OCI-LY1 (cell line): Measurements from ENCODE around the gene TBC1D28.
"Not testable (repeated sequence)": the region's sequence is repeated elsewhere in the genome, so short reads cannot be mapped to it uniquely, and the experiment has no call there.

ENCODE experiments used
- H2AFZ ChIP-seq: fragments of 200-600 bp; sonication (generic), shearing (Covaris generic); 2 replicates; pipeline ENCODE4 v1.6.0; 2014; ENCODE audit warnings: antibody characterized with exemption, mild to moderate bottlenecking, low read length
- H3F3A ChIP-seq: fragments of 200-600 bp; sonication (generic), shearing (Covaris generic); 2 replicates; pipeline ENCODE4 v1.6.0; 2014; ENCODE audit warnings: mild to moderate bottlenecking, antibody characterized with exemption, low read length, moderate library complexity; ENCODE audit not compliant: insufficient read depth
- H3K27ac ChIP-seq: fragments of 200-600 bp; sonication (generic); 2 replicates; pipeline ENCODE4 v1.5.1; 2014; ENCODE audit warnings: low read length, mixed run types, mild to moderate bottlenecking, low read depth; ENCODE audit not compliant: poor library complexity, severe bottlenecking
- H3K27me3 ChIP-seq: fragments of 200-600 bp; sonication (generic); 2 replicates; pipeline ENCODE4 v1.6.0; 2014; ENCODE audit warnings: antibody characterized with exemption, mild to moderate bottlenecking, low read length, moderate library complexity; ENCODE audit not compliant: insufficient read depth
- H3K36me3 ChIP-seq: fragments of 200-600 bp; sonication (generic); 2 replicates; pipeline ENCODE4 v1.6.1; 2014; ENCODE audit warnings: mild to moderate bottlenecking, antibody characterized with exemption, low read length, moderate library complexity, mixed read lengths; ENCODE audit not compliant: insufficient read depth
- H3K4me1 ChIP-seq: fragments of 200-600 bp; sonication (generic); 2 replicates; pipeline ENCODE4 v1.5.1; 2014; ENCODE audit warnings: mild to moderate bottlenecking, low read length, moderate library complexity; ENCODE audit not compliant: insufficient read depth, severe bottlenecking
- H3K4me2 ChIP-seq: fragments of 200-600 bp; sonication (generic), shearing (Covaris generic); 2 replicates; pipeline ENCODE4 v1.6.1; 2014; ENCODE audit warnings: low read length
- H3K4me3 ChIP-seq: fragments of 200-600 bp; sonication (generic); 2 replicates; pipeline ENCODE4 v1.5.1; 2014; ENCODE audit warnings: low read length, low read depth, mild to moderate bottlenecking, mixed read lengths; ENCODE audit not compliant: poor library complexity, severe bottlenecking
- H3K79me2 ChIP-seq: fragments of 200-600 bp; shearing (Covaris generic); 2 replicates; pipeline ENCODE4 v1.6.1; 2016; ENCODE audit warnings: mixed run types, low read length, mixed read lengths; ENCODE audit not compliant: insufficient read depth
- H3K9ac ChIP-seq: fragments of 200-600 bp; sonication (generic), shearing (Covaris generic); 2 replicates; pipeline ENCODE4 v1.6.1; 2014; ENCODE audit warnings: mild to moderate bottlenecking, low read length, mixed read lengths
- H3K9me2 ChIP-seq: fragments of 200-600 bp; sonication (generic), shearing (Covaris generic); 2 replicates; pipeline ENCODE4 v1.6.1; 2014; ENCODE audit warnings: low read depth, mild to moderate bottlenecking, low read length, mixed read lengths
- H3K9me3 ChIP-seq: fragments of 200-600 bp; shearing (Covaris generic); 2 replicates; pipeline ENCODE4 v1.6.1; 2014; ENCODE audit warnings: low read length, mixed read lengths
- H4K20me1 ChIP-seq: fragments of 200-600 bp; sonication (generic), shearing (Covaris generic); 2 replicates; pipeline ENCODE4 v1.6.0; 2016; ENCODE audit warnings: mild to moderate bottlenecking, low read length; ENCODE audit not compliant: insufficient read depth
- CTCF ChIP-seq: fragments of 200-600 bp; sonication (generic), shearing (Covaris generic); IDR thresholded peaks from 2 replicates; pipeline ENCODE4 v1.5.1; 2017; ENCODE audit warnings: mild to moderate bottlenecking, antibody characterized with exemption, low read length, moderate library complexity, mixed read lengths
- EZH2 ChIP-seq: fragments of 200-600 bp; sonication (generic), shearing (Covaris generic); IDR thresholded peaks from 2 replicates; pipeline ENCODE4 v1.8.0; 2017; ENCODE audit warnings: borderline replicate concordance, mixed run types, mild to moderate bottlenecking, antibody characterized with exemption, low read length, moderate library complexity, mixed read lengths

Gene TBC1D28

GRCh38 chr17:18634550-18635263 lies 9.5 kb downstream of the TBC1D28 start:
- H3K9me3 ChIP-seq, H3K4me3 ChIP-seq, H3K9ac ChIP-seq, H4K20me1 ChIP-seq, H3K36me3 ChIP-seq, H2AFZ ChIP-seq, H3K4me2 ChIP-seq, H3K27ac ChIP-seq, H3F3A ChIP-seq, H3K9me2 ChIP-seq, H3K79me2 ChIP-seq, H3K4me1 ChIP-seq, H3K27me3 ChIP-seq: not testable (repeated sequence)

- Histone ChIP-seq H3K27me3 (no peaks in the 10 kb centered on the region), H2AFZ (no peak overlapping the region), H3K9me3 (no peaks in the 10 kb centered on the region), H3K9ac (no peak overlapping the region; the same call in 1 of the 2 replicates), H3K27ac (no peak overlapping the region), H3K79me2 (no peaks in the 10 kb centered on the region), H3K4me3 (no peak overlapping the region), H4K20me1 (no peaks in the 10 kb centered on the region), H3K4me1 (peaks cover 4% of the 10 kb centered on the region), H3K9me2 (no peaks in the 10 kb centered on the region), H3K36me3 (no peaks in the 10 kb centered on the region), H3K4me2 (peak overlapping the region; percentile 45), H3F3A (no peaks in the 10 kb centered on the region)
- no peak for TF ChIP-seq EZH2
- no peak for TF ChIP-seq CTCF
Measured at GRCh38 chr17:18626152-18626870, 17.9 kb downstream of the TBC1D28 start.

DNA sequence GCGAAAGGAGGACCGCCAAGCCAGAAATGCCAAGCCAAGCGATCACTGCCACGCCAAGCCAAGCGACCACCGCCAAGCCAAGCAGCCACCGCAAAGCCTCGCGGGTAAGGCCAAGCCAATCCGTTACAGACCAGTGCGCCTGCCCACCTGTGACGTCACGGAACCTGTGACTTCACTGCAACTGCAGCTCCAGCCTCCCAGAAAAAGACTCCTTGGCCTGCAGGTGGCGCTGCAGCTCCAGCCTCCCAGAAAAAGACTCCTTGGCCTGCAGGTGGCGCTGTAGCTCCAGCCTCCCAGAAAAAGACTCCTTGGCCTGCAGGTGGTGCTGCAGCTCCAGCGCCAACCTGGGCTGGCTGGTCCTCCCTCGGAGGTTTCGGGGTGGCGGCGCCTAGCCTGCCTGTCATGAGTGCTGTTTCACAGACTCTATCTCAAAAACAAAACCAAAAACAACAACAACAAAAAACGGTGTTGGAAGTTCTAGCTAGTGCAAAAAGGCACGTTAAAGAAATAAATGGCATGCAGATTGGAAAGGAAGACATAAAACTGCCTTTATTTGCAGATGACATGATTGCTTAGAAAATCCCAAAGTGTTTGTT lies 18.6 kb downstream of the TBC1D28 start:
- H3K4me1 ChIP-seq, H3K9me3 ChIP-seq, H3K4me3 ChIP-seq, H3F3A ChIP-seq, H3K9me2 ChIP-seq, H3K36me3 ChIP-seq, H3K79me2 ChIP-seq, H3K27ac ChIP-seq, H2AFZ ChIP-seq, H4K20me1 ChIP-seq, H3K27me3 ChIP-seq, H3K9ac ChIP-seq: not testable (repeated sequence)
- H3K4me2 ChIP-seq: peak overlapping the region; percentile 45
- TF ChIP-seq CTCF: peak; percentile 95

DNA sequence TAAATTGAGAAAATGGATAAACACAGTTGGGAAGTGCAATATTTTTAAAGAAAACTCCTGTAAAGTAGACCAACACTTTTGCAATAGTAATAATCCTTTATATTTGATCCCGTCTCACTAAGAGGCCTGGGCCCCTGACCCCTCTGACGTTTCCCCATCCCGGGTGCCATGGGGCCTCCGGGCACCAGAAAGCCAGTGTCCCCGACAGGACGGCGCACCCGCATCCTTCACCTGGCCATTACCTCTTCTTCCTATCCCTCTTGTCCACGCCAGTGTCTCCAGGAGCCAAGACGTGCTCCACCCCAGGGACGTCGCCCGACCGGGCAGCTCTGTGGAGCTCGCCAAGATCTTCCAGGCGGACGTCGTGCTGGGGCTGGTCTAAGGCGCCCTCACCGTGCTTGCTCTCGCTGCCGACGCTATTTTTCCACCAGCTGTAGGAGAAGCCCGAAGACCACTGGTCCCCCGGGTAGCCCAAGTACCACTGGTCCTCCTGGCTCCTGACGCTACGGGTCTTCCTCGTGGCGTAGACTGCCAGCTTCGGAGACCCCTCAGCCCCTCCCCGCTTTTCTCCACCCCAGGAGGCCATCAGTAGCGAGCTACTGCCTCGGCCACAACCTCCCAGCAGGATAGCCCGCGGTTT lies 19.2 kb downstream of the TBC1D28 start:
- H3K9ac ChIP-seq, H3F3A ChIP-seq, H3K9me2 ChIP-seq, H3K9me3 ChIP-seq, H3K4me3 ChIP-seq, H3K4me1 ChIP-seq, H3K27ac ChIP-seq, H4K20me1 ChIP-seq, H3K79me2 ChIP-seq, H3K36me3 ChIP-seq, H3K4me2 ChIP-seq, H3K27me3 ChIP-seq, H2AFZ ChIP-seq: not testable (repeated sequence)

DNA sequence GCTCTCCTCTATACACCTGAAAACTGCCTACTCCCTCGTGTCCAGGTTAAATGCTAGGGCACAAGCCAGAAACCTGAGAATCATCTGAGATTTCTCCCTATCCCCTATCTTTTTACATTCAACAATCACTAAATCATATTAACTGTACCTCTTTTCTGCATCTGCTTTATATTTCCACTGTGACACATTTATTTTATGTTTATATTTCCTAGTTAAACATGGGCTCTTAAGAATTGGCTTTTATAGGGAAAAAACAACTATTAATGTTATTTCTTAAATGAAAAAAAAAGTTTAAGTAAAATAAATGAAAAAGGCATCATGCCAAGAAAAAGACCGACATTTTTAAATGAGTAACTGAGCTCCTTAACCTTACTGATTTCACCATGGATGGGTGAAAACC lies 26.6 kb downstream of the TBC1D28 start:
- H3F3A ChIP-seq, H3K9me2 ChIP-seq, H3K36me3 ChIP-seq, H3K27ac ChIP-seq, H3K4me3 ChIP-seq, H3K27me3 ChIP-seq, H3K9me3 ChIP-seq, H3K79me2 ChIP-seq, H3K9ac ChIP-seq, H3K4me1 ChIP-seq, H4K20me1 ChIP-seq, H2AFZ ChIP-seq, H3K4me2 ChIP-seq: not testable (repeated sequence)

DNA sequence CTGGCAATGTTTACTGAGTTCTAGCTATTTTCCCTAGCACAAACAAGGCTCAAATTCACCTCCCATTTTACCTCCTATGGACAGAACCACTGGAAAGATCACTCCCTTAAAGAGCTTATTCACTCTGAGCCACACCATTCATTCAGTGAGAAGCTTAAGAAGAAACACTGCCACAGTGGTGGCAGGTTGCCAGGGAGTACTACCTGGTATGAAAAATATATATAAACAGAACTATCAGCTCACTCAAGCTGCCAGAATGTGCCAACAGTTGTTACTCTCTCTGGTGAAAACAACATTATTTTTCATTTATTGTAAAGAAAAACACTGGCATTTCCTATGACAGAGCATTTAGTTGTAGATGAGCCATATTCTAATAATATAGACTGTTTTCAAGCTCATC lies 31.2 kb downstream of the TBC1D28 start:
- not testable (repeated sequence) for H2AFZ ChIP-seq, H3K9ac ChIP-seq, H4K20me1 ChIP-seq, H3K4me2 ChIP-seq, H3K79me2 ChIP-seq, H3K4me3 ChIP-seq, H3K9me2 ChIP-seq, H3K4me1 ChIP-seq, H3K27me3 ChIP-seq, H3K9me3 ChIP-seq, H3F3A ChIP-seq, H3K36me3 ChIP-seq, H3K27ac ChIP-seq
